ENCODE results near the gene GPR3.

The GPR3 gene

DNA sequence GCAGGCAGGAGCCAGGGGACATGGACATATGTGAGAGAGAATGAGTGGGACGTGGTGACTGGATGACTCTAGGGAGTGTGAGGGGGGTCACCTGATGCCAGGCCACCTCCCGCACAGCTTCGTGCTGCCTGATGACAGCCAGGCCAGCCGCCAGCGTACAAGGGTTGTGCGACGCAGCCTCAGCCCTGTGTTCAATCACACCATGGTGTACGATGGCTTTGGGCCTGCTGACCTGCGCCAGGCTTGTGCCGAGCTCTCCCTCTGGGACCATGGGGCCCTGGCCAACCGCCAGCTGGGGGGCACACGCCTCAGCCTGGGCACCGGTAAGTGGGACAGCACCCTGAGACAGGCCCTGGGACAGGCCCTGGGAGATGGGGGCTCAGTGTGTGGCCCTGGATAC lies 39.3 kb upstream of the GPR3 start:
- no peaks in the 10 kb centered on the region for H3K27me3 ChIP-seq (replicated peaks; ENCODE audit: control insufficient read depth, insufficient read depth, low read length)
- H3K36me3 ChIP-seq (ENCODE audit: control insufficient read depth, insufficient read depth, low read length): peaks cover 6% of the 10 kb centered on the region
- no peak overlapping the region for H3K4me3 ChIP-seq (replicated peaks; ENCODE audit: low read depth, low read length)
- TF ChIP-seq, protein P1, sequence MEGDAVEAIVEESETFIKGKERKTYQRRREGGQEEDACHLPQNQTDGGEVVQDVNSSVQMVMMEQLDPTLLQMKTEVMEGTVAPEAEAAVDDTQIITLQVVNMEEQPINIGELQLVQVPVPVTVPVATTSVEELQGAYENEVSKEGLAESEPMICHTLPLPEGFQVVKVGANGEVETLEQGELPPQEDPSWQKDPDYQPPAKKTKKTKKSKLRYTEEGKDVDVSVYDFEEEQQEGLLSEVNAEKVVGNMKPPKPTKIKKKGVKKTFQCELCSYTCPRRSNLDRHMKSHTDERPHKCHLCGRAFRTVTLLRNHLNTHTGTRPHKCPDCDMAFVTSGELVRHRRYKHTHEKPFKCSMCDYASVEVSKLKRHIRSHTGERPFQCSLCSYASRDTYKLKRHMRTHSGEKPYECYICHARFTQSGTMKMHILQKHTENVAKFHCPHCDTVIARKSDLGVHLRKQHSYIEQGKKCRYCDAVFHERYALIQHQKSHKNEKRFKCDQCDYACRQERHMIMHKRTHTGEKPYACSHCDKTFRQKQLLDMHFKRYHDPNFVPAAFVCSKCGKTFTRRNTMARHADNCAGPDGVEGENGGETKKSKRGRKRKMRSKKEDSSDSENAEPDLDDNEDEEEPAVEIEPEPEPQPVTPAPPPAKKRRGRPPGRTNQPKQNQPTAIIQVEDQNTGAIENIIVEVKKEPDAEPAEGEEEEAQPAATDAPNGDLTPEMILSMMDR (IDR thresholded peaks at IDR 0.05; ENCODE audit: insufficient read depth, low read length, poor library complexity, severe bottlenecking): no peak
- DNase-seq (ENCODE audit: extremely low read depth, insufficient read length): no peak

DNA sequence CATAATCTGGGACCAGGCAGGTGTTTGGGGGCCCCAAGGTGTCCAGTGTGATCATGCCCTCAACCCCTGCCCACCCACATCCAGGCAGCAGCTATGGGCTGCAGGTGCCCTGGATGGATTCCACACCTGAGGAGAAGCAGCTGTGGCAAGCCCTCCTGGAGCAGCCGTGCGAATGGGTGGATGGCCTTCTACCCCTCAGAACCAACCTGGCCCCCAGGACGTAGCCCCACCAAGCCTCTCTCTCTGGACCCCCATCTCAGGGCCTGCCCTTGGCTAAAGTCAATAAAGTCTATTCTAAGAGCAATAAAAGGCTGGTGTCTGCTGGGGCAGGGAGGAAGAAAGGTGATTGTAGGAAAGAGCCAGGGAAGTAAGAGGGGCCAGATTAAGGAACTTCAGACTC lies 38.8 kb upstream of the GPR3 start:
- no peaks in the 10 kb centered on the region for H3K27me3 ChIP-seq (replicated peaks; ENCODE audit: control insufficient read depth, insufficient read depth, low read length)
- H3K36me3 ChIP-seq (ENCODE audit: control insufficient read depth, insufficient read depth, low read length): peaks cover 6% of the 10 kb centered on the region
- TF ChIP-seq, protein P1 (IDR thresholded peaks at IDR 0.05; ENCODE audit: insufficient read depth, low read length, poor library complexity, severe bottlenecking): no peak
- no peak overlapping the region for H3K4me3 ChIP-seq (replicated peaks; ENCODE audit: low read depth, low read length)
- no peak for DNase-seq (ENCODE audit: extremely low read depth, insufficient read length)

DNA sequence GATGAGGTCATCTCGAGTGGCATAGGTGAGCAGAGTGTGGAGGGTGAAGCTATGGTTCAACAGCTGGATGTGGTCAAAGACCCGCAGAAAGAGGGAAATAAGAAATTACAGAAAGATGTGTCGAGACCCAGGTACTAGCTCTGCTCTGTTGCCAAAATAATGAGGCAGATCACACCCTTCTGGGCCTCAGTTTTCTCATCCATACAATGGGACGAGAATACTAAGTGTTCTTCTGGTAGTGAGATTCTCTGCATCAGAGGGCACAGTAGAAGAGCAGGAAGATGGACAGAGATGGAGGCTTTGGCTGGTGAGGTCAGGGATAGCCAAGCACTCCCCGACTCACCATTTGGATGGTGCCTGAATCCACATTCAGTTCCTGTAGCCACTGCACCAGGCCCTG lies 36.7 kb upstream of the GPR3 start:
- TF ChIP-seq, protein P1 (IDR thresholded peaks at IDR 0.05; ENCODE audit: insufficient read depth, low read length, poor library complexity, severe bottlenecking): no peak
- Histone ChIP-seq H3K27me3 (replicated peaks; ENCODE audit: control insufficient read depth, insufficient read depth, low read length) (no peaks in the 10 kb centered on the region), H3K36me3 (ENCODE audit: control insufficient read depth, insufficient read depth, low read length) (no peaks in the 10 kb centered on the region; the same call in none of the 2 replicates), H3K4me3 (replicated peaks; ENCODE audit: low read depth, low read length) (no peak overlapping the region; the same call in 1 of the 2 replicates)
- DNase-seq (ENCODE audit: extremely low read depth, insufficient read length): no peak

DNA sequence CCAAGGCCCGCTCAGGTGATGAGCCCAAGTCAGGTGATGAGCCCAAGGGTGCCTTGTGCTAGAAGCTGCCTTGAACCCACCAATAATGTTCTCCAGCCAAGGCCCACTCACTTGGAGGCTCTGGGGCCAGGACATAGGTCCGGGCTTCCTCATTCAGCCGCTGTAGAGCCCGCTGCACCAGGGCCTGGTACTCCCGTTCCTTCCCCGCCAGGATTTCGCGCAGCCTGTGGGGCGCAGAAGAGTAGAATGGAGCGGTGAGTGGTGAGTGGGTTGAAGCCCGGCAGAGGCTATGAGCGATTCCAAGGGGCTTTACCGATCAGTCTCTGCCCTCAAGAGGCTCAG lies 36.2 kb upstream of the GPR3 start:
- Histone ChIP-seq H3K36me3 (ENCODE audit: control insufficient read depth, insufficient read depth, low read length) (no peaks in the 10 kb centered on the region; the same call in none of the 2 replicates), H3K4me3 (replicated peaks; ENCODE audit: low read depth, low read length) (peak overlapping the region; percentile 50), H3K27me3 (replicated peaks; ENCODE audit: control insufficient read depth, insufficient read depth, low read length) (no peaks in the 10 kb centered on the region)
- TF ChIP-seq, protein P1 (IDR thresholded peaks at IDR 0.05; ENCODE audit: insufficient read depth, low read length, poor library complexity, severe bottlenecking): no peak
- no peak for DNase-seq (ENCODE audit: extremely low read depth, insufficient read length)

DNA sequence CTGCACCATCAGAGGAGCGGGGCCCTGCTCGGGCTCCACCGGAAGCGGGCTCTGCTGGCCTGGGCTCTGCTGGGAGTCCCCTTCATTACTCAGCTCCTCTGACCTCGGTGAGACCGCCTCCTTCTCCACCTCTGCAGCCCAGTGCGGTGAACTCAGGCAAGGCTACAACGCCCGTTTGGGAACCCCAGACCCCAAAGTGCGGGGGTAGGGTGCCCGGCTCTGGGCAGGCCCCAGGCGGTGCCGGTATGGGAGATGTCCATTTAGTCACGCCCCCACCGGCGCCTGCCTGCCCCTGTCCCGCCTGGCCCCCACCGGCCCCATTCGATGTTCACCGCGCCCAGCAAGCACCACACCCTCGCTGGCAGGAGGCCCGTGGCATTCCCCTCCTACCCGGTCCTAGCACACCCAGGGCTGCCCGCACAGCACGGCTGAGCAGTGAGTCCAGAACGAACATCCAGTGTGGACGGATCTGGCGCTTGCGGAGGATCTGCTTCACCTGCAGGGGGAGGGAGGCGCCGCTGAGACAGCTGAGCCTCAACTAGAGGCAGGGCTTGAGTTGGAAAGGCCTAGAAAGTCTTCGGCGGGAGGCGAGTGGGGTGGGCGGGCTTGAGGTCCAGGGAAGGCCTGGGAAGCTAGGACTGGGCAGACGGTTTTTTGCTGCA lies 35.7 kb upstream of the GPR3 start:
- DNase-seq (ENCODE audit: extremely low read depth, insufficient read length): no peak
- Histone ChIP-seq H3K27me3 (replicated peaks; ENCODE audit: control insufficient read depth, insufficient read depth, low read length) (no peaks in the 10 kb centered on the region), H3K4me3 (replicated peaks; ENCODE audit: low read depth, low read length) (peak overlapping the region; percentile 50), H3K36me3 (ENCODE audit: control insufficient read depth, insufficient read depth, low read length) (no peaks in the 10 kb centered on the region; the same call in 1 of the 2 replicates)
- TF ChIP-seq, protein P1 (IDR thresholded peaks at IDR 0.05; ENCODE audit: insufficient read depth, low read length, poor library complexity, severe bottlenecking): no peak

Data from GM06990 (cell line).